ENCODE results near the gene SEC14L2.

GRCh38 chr22:30385942-30386341 lies 10.9 kb upstream of the SEC14L2 start:
- no peak for TF ChIP-seq ELK4 (IDR thresholded peaks at IDR 0.05; ENCODE audit: borderline replicate concordance, low read depth, low read length)
- no peak for TF ChIP-seq CTCF (tag by site-specific recombination; IDR thresholded peaks at IDR 0.05)
- no peak for TF ChIP-seq PBX3 (CRISPR knock-in tag; IDR thresholded peaks at IDR 0.05)
- TF ChIP-seq ZNF274 (IDR thresholded peaks at IDR 0.05; ENCODE audit: low read length) = no peak
- no peak for TF ChIP-seq ZNF274 (tag by site-specific recombination; IDR thresholded peaks at IDR 0.05; ENCODE audit: borderline replicate concordance)
- no peak for TF ChIP-seq ZNF449 (tag by site-specific recombination; IDR thresholded peaks at IDR 0.05)
- no peak for TF ChIP-seq ZNF335 (tag by site-specific recombination; conservative IDR thresholded peaks at IDR 0.05)
- TF ChIP-seq ZNF48 (tag by site-specific recombination; IDR thresholded peaks at IDR 0.05) = no peak
- no peak for TF ChIP-seq ZBTB11 (tag by site-specific recombination; conservative IDR thresholded peaks at IDR 0.05; ENCODE audit: low read depth)
- TF ChIP-seq ZNF558 (tag by site-specific recombination; IDR thresholded peaks at IDR 0.05) = no peak
- TF ChIP-seq ZNF521 (tag by site-specific recombination; IDR thresholded peaks at IDR 0.05) = no peak

All from HEK293 (cell line).